H1 (cell line): ENCODE data around the gene RNF224. TPM values are rescaled to one million over a fixed set of nuclear protein-coding genes. Genes with fewer than 3 reads are reported as not detected.

ENCODE experiments used
- EZH2 ChIP-seq: fragments of 200-600 bp; sonication (generic); IDR thresholded peaks from 2 replicates; pipeline ENCODE4 v1.7.1; 2012; ENCODE audit warnings: low read depth, mild to moderate bottlenecking, moderate library complexity, low read length, inconsistent platforms; ENCODE audit not compliant: severe bottlenecking
- KDM4A ChIP-seq: IDR thresholded peaks from one replicate; pipeline ENCODE4 v1.7.1; 2012; ENCODE audit warnings: low read depth, mild to moderate bottlenecking, moderate library complexity, low read length, inconsistent platforms; ENCODE audit not compliant: severe bottlenecking
- POLR2AphosphoS5 ChIP-seq: IDR thresholded peaks from 2 replicates; pipeline ENCODE4 v1.6.1; 2011; ENCODE audit warnings: low read depth, low read length
- SP4 ChIP-seq: IDR thresholded peaks from 2 replicates; pipeline ENCODE4 v1.6.1; 2012; ENCODE audit warnings: low read length, inconsistent platforms
- ZNF274 ChIP-seq: IDR thresholded peaks from 2 replicates; pipeline ENCODE4 v1.7.0; 2012; ENCODE audit warnings: low read length, borderline replicate concordance; ENCODE audit errors: extremely low read depth
- polyA plus RNA-seq, 7 experiments: library from polyadenylated mRNA; depleted of rRNA in 3 of 7; stranded (reverse) in 5 of 7; unstranded in 2 of 7; fragments of >200 nt in 5 of 7; fragments of 200-250 nt in 2 of 7; gene quantifications; 1 replicate in 5 of 7; 2 replicates in 1 of 7; 4 replicates in 1 of 7; pipeline versions ENCODE4 v1.2.1 to v1.2.3, GENCODE V29; 2011 to 2013; ENCODE audit warnings: missing spikeins in 2 of 7, mixed read lengths in 2 of 7
- total RNA-seq: library from RNA; stranded (reverse); fragmentation: NEBNext Ultra II Directional; extraction: Animal tissue kit (Norgen Biotek cat#: 25700); gene quantifications from 2 replicates; pipeline ENCODE4 v1.2.1, GENCODE V29; 2021
- TF ChIP-seq, protein P1 (sequence below): IDR thresholded peaks from 2 replicates; pipeline ENCODE4 v1.6.1; 2012; ENCODE audit warnings: low read length, inconsistent platforms
- TF ChIP-seq, protein P2 (sequence below): IDR thresholded peaks from 2 replicates; pipeline ENCODE4 v1.6.1; 2011; ENCODE audit warnings: low read depth, mild to moderate bottlenecking, low read length; ENCODE audit not compliant: insufficient read depth

The RNF224 gene
- total and polyA plus RNA-seq, 2 of the 8 experiments (the other 6 are each of a cell fraction or from before 2014, with no cell fraction given), result 0.24 TPM; not detected in 1

DNA sequence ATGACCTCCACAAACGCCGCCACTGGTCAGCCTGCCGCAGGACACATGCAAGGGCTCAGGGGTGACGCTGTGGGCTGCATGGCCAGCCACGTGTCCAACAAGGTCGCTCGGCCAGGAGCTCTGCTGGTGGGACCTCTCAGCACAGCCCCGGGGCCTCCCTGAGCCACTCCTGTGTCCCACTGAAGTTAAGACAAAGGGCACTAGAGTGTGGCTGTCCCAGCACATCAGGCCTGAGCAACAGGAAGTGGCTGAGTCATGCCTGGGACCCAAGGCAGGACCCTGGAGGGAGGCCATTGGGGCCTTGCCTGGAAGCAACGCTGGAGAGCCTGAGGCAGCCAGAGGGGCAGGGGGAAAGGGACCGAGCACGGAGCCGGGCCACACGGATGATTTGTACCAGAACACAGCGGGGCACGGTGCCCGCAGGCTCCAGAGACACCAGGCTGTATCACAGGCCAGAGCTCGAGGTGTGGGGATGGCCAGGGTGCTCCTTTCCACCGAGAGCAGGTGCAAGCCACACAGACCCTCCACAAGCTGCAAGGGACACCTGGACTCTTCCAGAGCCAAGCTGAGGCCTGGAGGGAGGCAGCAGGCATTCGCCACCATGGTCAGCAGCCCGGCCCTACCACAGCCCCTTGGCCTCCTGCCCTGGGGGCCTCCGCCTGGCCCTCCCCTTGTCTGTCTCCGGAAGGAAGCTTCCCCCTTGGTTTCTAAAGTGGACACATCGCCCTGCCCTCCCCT lies 48.9 kb upstream of the RNF224 start (continued):
- no peak for TF ChIP-seq EZH2
- TF ChIP-seq, protein P1, sequence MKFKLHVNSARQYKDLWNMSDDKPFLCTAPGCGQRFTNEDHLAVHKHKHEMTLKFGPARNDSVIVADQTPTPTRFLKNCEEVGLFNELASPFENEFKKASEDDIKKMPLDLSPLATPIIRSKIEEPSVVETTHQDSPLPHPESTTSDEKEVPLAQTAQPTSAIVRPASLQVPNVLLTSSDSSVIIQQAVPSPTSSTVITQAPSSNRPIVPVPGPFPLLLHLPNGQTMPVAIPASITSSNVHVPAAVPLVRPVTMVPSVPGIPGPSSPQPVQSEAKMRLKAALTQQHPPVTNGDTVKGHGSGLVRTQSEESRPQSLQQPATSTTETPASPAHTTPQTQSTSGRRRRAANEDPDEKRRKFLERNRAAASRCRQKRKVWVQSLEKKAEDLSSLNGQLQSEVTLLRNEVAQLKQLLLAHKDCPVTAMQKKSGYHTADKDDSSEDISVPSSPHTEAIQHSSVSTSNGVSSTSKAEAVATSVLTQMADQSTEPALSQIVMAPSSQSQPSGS, result no peak
- no peak for TF ChIP-seq ZNF274
- TF ChIP-seq, protein P2, sequence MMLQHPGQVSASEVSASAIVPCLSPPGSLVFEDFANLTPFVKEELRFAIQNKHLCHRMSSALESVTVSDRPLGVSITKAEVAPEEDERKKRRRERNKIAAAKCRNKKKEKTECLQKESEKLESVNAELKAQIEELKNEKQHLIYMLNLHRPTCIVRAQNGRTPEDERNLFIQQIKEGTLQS, result no peak
- TF ChIP-seq SP4, result no peak
- no peak for TF ChIP-seq POLR2AphosphoS5
- no peak for TF ChIP-seq KDM4A
